ENCODE measurements around the gene C1orf35.

GRCh38 chr1:228062085-228062791, 40.9 kb downstream of the C1orf35 start:
- no peak for TF ChIP-seq EZH2 (IDR thresholded peaks at IDR 0.05)
- TF ChIP-seq POLR2AphosphoS5 (IDR thresholded peaks at IDR 0.05; ENCODE audit: borderline replicate concordance, low read depth, low read length), result no peak
- TF ChIP-seq FOXP2 (optimal IDR thresholded peaks at IDR 0.05; ENCODE audit: control extremely low read depth, extremely low read length, insufficient read depth), result no peak

Measured in SK-N-MC (cell line).